ENCODE measurements around the gene DDX18.
"Not testable (repeated sequence)": the region's sequence is repeated elsewhere in the genome, so short reads cannot be mapped to it uniquely, and the experiment has no call there.

DNA sequence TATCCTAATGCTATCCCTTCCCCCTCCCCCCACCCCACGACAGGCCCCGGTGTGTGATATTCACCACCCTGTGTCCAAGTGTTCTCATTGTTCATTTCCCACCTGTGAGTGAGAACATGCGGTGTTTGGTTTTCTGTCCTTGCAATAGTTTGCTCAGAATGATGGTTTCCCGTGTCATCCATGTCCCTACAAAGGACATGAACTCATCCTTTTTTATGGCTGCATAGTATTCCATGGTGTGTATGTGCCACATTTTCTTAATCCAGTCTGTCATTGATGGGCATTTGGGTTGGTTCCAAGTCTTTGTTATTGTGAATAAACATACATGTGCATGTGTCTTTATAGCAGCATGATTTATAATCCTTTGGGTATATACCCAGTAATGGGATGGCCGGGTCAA is 13.0 kb downstream of the DDX18 start:
- TF ChIP-seq, protein P1, sequence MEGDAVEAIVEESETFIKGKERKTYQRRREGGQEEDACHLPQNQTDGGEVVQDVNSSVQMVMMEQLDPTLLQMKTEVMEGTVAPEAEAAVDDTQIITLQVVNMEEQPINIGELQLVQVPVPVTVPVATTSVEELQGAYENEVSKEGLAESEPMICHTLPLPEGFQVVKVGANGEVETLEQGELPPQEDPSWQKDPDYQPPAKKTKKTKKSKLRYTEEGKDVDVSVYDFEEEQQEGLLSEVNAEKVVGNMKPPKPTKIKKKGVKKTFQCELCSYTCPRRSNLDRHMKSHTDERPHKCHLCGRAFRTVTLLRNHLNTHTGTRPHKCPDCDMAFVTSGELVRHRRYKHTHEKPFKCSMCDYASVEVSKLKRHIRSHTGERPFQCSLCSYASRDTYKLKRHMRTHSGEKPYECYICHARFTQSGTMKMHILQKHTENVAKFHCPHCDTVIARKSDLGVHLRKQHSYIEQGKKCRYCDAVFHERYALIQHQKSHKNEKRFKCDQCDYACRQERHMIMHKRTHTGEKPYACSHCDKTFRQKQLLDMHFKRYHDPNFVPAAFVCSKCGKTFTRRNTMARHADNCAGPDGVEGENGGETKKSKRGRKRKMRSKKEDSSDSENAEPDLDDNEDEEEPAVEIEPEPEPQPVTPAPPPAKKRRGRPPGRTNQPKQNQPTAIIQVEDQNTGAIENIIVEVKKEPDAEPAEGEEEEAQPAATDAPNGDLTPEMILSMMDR (IDR thresholded peaks at IDR 0.05): not testable (repeated sequence)
- TF ChIP-seq, protein P2, sequence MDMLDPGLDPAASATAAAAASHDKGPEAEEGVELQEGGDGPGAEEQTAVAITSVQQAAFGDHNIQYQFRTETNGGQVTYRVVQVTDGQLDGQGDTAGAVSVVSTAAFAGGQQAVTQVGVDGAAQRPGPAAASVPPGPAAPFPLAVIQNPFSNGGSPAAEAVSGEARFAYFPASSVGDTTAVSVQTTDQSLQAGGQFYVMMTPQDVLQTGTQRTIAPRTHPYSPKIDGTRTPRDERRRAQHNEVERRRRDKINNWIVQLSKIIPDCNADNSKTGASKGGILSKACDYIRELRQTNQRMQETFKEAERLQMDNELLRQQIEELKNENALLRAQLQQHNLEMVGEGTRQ (IDR thresholded peaks at IDR 0.05; ENCODE audit: borderline replicate concordance, low read depth, low read length): not testable (repeated sequence)
- not testable (repeated sequence) for TF ChIP-seq ELF1 (IDR thresholded peaks at IDR 0.05); FOXJ3 (CRISPR knock-in tag; IDR thresholded peaks at IDR 0.05); EP300 (IDR thresholded peaks at IDR 0.05; ENCODE audit: borderline replicate concordance in 1 of 2, low read depth in 1 of 2, low read length in 1 of 2); POLR2AphosphoS5 (IDR thresholded peaks at IDR 0.05; ENCODE audit: low read depth, low read length); CHD2 (IDR thresholded peaks at IDR 0.05; ENCODE audit: low read length, partially characterized antibody); EZH2phosphoT487 (IDR thresholded peaks at IDR 0.05; ENCODE audit: borderline replicate concordance, low read depth); TEAD4 (IDR thresholded peaks at IDR 0.05; ENCODE audit: borderline replicate concordance, insufficient read depth)
